ENCODE data around the gene UBQLN1.
A peak's percentile ranks its signal among the peaks of the same experiment; 100 is the strongest.
"Not testable (repeated sequence)": the region's sequence is repeated elsewhere in the genome, so short reads cannot be mapped to it uniquely, and the experiment has no call there.

UBQLN1 gene

GRCh38 chr9:83706676-83707517, 861 bp downstream of the UBQLN1 start:
- Mint-ChIP-seq H3K27ac (peak overlapping the region; percentile 96), H3K4me1 (ENCODE audit: low read depth) (peaks cover 55% of the 10 kb centered on the region), H3K4me3 (peak overlapping the region; percentile 91), H3K36me3 (peaks cover 14% of the 10 kb centered on the region), H3K27me3 (no peaks in the 10 kb centered on the region), H3K9me3 (ENCODE audit: low read depth) (no peaks in the 10 kb centered on the region)

GRCh38 chr9:83705219-83705651, 2.5 kb downstream of the UBQLN1 start:
- not testable (repeated sequence) for H3K27me3 Mint-ChIP-seq; H3K9me3 Mint-ChIP-seq (ENCODE audit: low read depth)
- peak overlapping the region; percentile 96 for H3K27ac Mint-ChIP-seq
- peaks cover 16% of the 10 kb centered on the region for H3K36me3 Mint-ChIP-seq
- peak overlapping the region; percentile 91 for H3K4me3 Mint-ChIP-seq
- peaks cover 70% of the 10 kb centered on the region for H3K4me1 Mint-ChIP-seq (ENCODE audit: low read depth)

DNA sequence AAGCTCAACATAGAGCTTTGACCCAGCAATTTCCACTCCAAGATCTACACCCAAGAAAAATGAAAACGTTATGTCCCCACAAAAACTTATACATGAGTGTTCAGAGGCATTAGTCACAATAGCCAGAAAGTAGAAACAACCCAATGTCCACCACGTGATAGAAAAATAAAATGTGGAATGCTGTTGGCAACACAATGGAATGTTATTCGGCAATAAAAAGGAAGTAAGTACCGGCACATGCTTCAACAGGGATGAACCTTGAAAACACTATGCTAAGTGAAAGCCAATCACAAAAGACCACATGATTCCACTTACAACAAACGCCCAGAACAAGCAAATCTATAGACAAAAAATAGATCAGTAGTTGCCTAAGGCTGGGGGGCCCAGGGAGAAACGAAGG, 6.0 kb downstream of the UBQLN1 start:
- H3K4me1 Mint-ChIP-seq (ENCODE audit: low read depth) = peaks cover 86% of the 10 kb centered on the region
- H3K27me3 Mint-ChIP-seq = no peaks in the 10 kb centered on the region
- no peaks in the 10 kb centered on the region for H3K9me3 Mint-ChIP-seq (ENCODE audit: low read depth)
- H3K4me3 Mint-ChIP-seq = peak overlapping the region; percentile 52
- peaks cover 16% of the 10 kb centered on the region for H3K36me3 Mint-ChIP-seq
- H3K27ac Mint-ChIP-seq = peak overlapping the region; percentile 59

DNA sequence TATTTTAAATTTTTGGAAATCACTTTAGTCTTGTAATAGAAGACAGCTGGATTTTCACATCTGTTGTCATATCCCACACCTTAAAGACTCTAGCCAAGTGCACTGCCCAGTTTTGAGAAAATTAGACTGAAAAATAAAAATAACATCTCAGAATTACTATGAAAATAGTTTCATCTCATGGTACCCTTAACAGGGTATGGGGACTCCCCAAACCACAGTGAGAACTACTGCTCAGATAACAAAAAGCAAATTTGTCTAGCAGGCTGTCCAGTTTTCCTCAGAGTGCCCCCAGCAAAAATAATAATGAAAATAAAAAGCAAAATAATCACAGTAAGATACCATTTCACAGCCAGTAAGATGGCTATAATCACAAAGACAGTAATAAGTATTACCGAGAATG, 6.5 kb downstream of the UBQLN1 start:
- Mint-ChIP-seq H3K36me3 (peaks cover 12% of the 10 kb centered on the region), H3K4me3 (peak overlapping the region; percentile 35), H3K27ac (peak overlapping the region; percentile 50)

DNA sequence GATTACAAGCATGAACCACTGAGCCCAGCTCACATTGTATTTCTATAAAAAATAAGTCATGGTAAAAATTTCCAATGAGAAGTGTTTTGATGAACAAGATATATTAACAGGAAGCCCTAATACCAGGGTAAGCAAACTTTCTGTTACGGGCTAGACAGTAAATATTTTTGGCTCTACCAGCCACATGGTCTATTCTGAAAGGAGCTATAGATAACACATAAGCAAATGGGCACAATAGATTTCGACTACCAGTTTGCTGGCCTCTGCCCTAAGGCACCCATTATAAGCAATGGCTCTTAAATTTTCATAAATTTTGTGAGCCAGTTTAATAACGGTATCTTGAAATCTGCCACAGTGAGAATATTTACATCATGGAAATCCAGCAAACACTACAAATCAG, 8.1 kb downstream of the UBQLN1 start:
- Mint-ChIP-seq H3K36me3 (peaks cover 3% of the 10 kb centered on the region), H3K27ac (peak overlapping the region; percentile 62), H3K9me3 (ENCODE audit: low read depth) (no peaks in the 10 kb centered on the region), H3K27me3 (no peaks in the 10 kb centered on the region), H3K4me1 (ENCODE audit: low read depth) (peaks cover 81% of the 10 kb centered on the region), H3K4me3 (peak overlapping the region; percentile 30)

More for the DNA sequence above, 6.5 kb downstream of the UBQLN1 start:
- Mint-ChIP-seq H3K27me3 (no peaks in the 10 kb centered on the region), H3K9me3 (ENCODE audit: low read depth) (no peaks in the 10 kb centered on the region), H3K4me1 (ENCODE audit: low read depth) (peaks cover 87% of the 10 kb centered on the region)

- Mint-ChIP-seq H3K4me1 (ENCODE audit: low read depth) (peaks cover 84% of the 10 kb centered on the region), H3K27ac (peak overlapping the region; percentile 62), H3K4me3 (peak overlapping the region; percentile 22)
These were observed 8.7 kb downstream of the UBQLN1 start for GRCh38 chr9:83698976-83699585.

DNA sequence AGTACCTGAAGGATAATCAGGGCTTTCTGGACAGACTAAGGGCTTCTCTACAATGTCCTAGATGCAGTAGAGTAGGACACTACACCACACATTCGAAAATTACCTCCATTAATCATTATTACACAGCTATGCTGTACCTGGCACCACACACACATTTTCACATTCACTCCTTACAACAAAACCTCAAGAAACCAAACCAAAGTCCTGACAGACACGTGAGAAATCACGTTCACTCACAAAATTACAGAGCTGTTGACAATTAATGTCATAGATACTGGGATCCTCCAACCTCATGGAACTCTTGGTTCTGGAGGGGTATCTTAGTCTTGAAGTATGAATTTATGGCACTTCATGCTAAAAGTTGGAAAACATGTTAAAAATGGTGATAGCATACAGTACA, 16.3 kb downstream of the UBQLN1 start:
- Mint-ChIP-seq H3K9me3 (ENCODE audit: low read depth) (no peaks in the 10 kb centered on the region), H3K36me3 (no peaks in the 10 kb centered on the region), H3K4me3 (peak overlapping the region; percentile 1), H3K27me3 (no peaks in the 10 kb centered on the region), H3K27ac (peak overlapping the region; percentile 30), H3K4me1 (ENCODE audit: low read depth) (peaks cover 89% of the 10 kb centered on the region)

More at GRCh38 chr9:83698976-83699585, 8.7 kb downstream of the UBQLN1 start:
- peaks cover 3% of the 10 kb centered on the region for H3K36me3 Mint-ChIP-seq
- no peaks in the 10 kb centered on the region for H3K9me3 Mint-ChIP-seq (ENCODE audit: low read depth)
- no peaks in the 10 kb centered on the region for H3K27me3 Mint-ChIP-seq

- Mint-ChIP-seq H3K4me3 (peak overlapping the region; percentile 21), H3K27ac (peak overlapping the region; percentile 87), H3K4me1 (ENCODE audit: low read depth) (peaks cover 81% of the 10 kb centered on the region), H3K36me3 (peaks cover 2% of the 10 kb centered on the region), H3K27me3 (no peaks in the 10 kb centered on the region), H3K9me3 (ENCODE audit: low read depth) (no peaks in the 10 kb centered on the region)
These were observed 18.8 kb downstream of the UBQLN1 start for GRCh38 chr9:83688921-83689320.

GRCh38 chr9:83681490-83681889, 26.3 kb downstream of the UBQLN1 start:
- Mint-ChIP-seq H3K27me3 (no peaks in the 10 kb centered on the region), H3K36me3 (peaks cover 8% of the 10 kb centered on the region), H3K9me3 (ENCODE audit: low read depth) (no peaks in the 10 kb centered on the region), H3K4me1 (ENCODE audit: low read depth) (peaks cover 34% of the 10 kb centered on the region), H3K4me3 (no peak overlapping the region), H3K27ac (peak overlapping the region; percentile 6)

GRCh38 chr9:83680233-83680632, 27.5 kb downstream of the UBQLN1 start:
- no peaks in the 10 kb centered on the region for H3K27me3 Mint-ChIP-seq
- peaks cover 8% of the 10 kb centered on the region for H3K36me3 Mint-ChIP-seq
- H3K9me3 Mint-ChIP-seq (ENCODE audit: low read depth) = no peaks in the 10 kb centered on the region
- no peak overlapping the region for H3K4me3 Mint-ChIP-seq
- H3K27ac Mint-ChIP-seq = no peak overlapping the region
- H3K4me1 Mint-ChIP-seq (ENCODE audit: low read depth) = peaks cover 32% of the 10 kb centered on the region

DNA sequence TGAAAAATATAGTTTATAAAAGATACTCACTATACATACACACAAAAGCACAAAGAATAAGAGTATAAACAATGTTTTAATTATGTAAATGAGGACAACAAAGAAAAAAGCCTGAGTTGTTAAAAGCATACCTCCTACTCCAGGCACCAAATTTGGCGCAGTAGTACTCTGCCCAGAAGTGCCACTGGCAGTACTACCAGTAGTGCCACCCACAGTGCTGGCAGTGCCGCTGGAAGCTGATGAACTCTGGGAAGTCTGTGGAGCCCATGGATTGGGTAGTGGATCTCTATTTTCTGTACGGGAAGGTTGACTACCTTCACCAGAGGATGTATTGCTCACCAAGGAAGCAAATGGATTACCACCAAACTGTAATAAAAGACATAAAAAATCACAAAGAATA, 30.2 kb downstream of the UBQLN1 start:
- Mint-ChIP-seq H3K27me3 (no peaks in the 10 kb centered on the region), H3K27ac (peak overlapping the region; percentile 46), H3K4me1 (ENCODE audit: low read depth) (peaks cover 33% of the 10 kb centered on the region), H3K9me3 (ENCODE audit: low read depth) (no peaks in the 10 kb centered on the region), H3K4me3 (no peak overlapping the region), H3K36me3 (peaks cover 11% of the 10 kb centered on the region)

GRCh38 chr9:83675466-83675865, 32.3 kb downstream of the UBQLN1 start:
- peak overlapping the region; percentile 22 for H3K27ac Mint-ChIP-seq
- H3K4me3 Mint-ChIP-seq = no peak overlapping the region
- peaks cover 31% of the 10 kb centered on the region for H3K4me1 Mint-ChIP-seq (ENCODE audit: low read depth)
- H3K9me3 Mint-ChIP-seq (ENCODE audit: low read depth) = no peaks in the 10 kb centered on the region
- peaks cover 14% of the 10 kb centered on the region for H3K36me3 Mint-ChIP-seq
- H3K27me3 Mint-ChIP-seq = no peaks in the 10 kb centered on the region

DNA sequence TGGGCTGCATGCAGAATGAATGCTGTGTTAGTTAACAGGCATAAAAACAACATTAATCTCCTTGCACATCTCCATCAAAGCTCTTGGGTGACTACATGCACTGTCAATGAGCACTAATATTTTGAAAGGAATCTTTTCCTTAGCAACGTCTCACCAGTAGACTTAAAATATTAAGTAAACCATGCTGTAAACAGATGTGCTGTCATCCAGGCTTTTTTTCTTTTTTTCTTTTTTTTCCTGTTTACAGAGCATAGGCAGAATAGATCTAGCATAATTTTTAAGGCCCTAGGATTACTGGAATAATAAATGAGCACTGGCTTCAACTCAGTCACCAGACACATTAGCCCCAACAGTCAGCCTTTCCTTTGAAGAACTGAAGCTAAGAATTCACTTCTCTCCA, 36.3 kb downstream of the UBQLN1 start:
- peak overlapping the region; percentile 28 for H3K27ac Mint-ChIP-seq
- H3K4me1 Mint-ChIP-seq (ENCODE audit: low read depth) = peaks cover 31% of the 10 kb centered on the region

GRCh38 chr9:83670381-83670780, 37.4 kb downstream of the UBQLN1 start:
- H3K9me3 Mint-ChIP-seq (ENCODE audit: low read depth) = no peaks in the 10 kb centered on the region
- no peaks in the 10 kb centered on the region for H3K27me3 Mint-ChIP-seq
- H3K4me1 Mint-ChIP-seq (ENCODE audit: low read depth) = peaks cover 38% of the 10 kb centered on the region
- no peak overlapping the region for H3K27ac Mint-ChIP-seq
- no peak overlapping the region for H3K4me3 Mint-ChIP-seq
- peaks cover 15% of the 10 kb centered on the region for H3K36me3 Mint-ChIP-seq

More for the DNA sequence above, 36.3 kb downstream of the UBQLN1 start:
- peaks cover 8% of the 10 kb centered on the region for H3K36me3 Mint-ChIP-seq
- H3K27me3 Mint-ChIP-seq = no peaks in the 10 kb centered on the region
- no peak overlapping the region for H3K4me3 Mint-ChIP-seq
- H3K9me3 Mint-ChIP-seq (ENCODE audit: low read depth) = no peaks in the 10 kb centered on the region

DNA sequence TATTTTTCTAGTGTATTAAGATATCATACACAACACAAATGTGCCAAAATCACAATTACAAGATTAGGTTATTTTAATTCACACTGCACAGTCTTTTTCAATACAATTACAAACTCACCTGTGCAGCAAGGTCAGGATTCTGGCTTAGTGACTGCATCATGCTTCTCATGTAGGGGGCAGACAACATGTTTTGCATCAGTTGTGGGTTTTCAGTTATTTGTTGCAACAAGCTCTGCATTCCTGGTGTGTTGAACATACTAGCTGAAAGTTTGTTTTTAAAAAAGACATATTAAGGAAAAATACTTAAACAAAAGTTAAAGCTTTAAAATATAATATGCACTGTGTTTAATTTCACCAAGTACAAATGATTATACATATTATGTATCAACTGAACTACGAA, 38.7 kb downstream of the UBQLN1 start:
- H3K4me3 Mint-ChIP-seq = no peak overlapping the region
- no peaks in the 10 kb centered on the region for H3K9me3 Mint-ChIP-seq (ENCODE audit: low read depth)
- no peaks in the 10 kb centered on the region for H3K27me3 Mint-ChIP-seq
- peaks cover 33% of the 10 kb centered on the region for H3K4me1 Mint-ChIP-seq (ENCODE audit: low read depth)
- no peak overlapping the region for H3K27ac Mint-ChIP-seq
- peaks cover 16% of the 10 kb centered on the region for H3K36me3 Mint-ChIP-seq
